ENCODE measurements around the gene DOCK9. TPM values are rescaled to one million over a fixed set of nuclear protein-coding genes. Genes with fewer than 3 reads are reported as not detected.
A peak's percentile ranks its signal among the peaks of the same experiment; 100 is the strongest.

The DOCK9 gene, protein sequence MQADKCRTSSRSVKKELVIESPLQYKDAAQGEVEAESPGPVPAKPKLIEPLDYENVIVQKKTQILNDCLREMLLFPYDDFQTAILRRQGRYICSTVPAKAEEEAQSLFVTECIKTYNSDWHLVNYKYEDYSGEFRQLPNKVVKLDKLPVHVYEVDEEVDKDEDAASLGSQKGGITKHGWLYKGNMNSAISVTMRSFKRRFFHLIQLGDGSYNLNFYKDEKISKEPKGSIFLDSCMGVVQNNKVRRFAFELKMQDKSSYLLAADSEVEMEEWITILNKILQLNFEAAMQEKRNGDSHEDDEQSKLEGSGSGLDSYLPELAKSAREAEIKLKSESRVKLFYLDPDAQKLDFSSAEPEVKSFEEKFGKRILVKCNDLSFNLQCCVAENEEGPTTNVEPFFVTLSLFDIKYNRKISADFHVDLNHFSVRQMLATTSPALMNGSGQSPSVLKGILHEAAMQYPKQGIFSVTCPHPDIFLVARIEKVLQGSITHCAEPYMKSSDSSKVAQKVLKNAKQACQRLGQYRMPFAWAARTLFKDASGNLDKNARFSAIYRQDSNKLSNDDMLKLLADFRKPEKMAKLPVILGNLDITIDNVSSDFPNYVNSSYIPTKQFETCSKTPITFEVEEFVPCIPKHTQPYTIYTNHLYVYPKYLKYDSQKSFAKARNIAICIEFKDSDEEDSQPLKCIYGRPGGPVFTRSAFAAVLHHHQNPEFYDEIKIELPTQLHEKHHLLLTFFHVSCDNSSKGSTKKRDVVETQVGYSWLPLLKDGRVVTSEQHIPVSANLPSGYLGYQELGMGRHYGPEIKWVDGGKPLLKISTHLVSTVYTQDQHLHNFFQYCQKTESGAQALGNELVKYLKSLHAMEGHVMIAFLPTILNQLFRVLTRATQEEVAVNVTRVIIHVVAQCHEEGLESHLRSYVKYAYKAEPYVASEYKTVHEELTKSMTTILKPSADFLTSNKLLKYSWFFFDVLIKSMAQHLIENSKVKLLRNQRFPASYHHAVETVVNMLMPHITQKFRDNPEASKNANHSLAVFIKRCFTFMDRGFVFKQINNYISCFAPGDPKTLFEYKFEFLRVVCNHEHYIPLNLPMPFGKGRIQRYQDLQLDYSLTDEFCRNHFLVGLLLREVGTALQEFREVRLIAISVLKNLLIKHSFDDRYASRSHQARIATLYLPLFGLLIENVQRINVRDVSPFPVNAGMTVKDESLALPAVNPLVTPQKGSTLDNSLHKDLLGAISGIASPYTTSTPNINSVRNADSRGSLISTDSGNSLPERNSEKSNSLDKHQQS (N-terminal part only)
- total RNA-seq, result 45.4 to 55.5 TPM (median 45.9 TPM) in 3 replicates
- long read RNA-seq, partial matches to known transcripts, result 3 of 17 reads
- long read RNA-seq, other reads (novel, unspliced or antisense), result 14 of 17 reads

DNA sequence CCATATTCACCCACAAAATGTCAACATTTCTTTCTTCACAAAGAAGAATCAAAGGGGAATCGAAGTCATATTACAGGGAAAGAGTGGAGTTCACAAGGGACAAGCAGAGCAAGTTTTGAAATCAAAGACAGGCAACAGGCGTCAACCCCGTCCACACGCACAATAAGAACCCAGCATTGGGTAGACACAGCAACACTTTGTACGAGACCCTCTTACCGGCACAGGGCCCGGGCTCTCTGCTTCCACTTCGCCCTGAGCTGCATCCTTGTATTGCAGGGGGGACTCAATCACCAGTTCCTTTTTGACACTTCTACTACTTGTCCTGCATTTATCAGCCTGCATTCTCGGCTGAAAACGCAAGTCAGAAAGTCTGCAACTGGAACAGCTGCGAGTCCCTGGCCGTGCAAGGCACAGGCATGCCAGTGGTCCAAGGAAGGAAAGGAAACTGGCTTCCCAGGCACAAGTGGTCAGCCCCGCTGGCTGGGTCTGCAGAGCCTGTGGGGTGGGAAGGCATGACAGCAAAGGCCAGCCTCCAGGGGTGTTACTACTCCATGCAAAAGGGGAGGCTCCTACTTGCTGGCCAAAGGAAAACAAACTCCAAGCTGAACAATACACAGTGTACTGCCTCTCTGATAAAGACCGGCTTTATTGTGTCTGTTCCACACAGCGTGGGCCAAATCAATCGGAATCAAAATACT lies at the start of gene DOCK9:
DOCK9 (minus strand) TSS at position 497 of the 698 bp plus-strand sequence; CDS start at position 342, 155 bp downstream.
- Mint-ChIP-seq H3K4me1 (ENCODE audit: low read depth) (peaks cover 53% of the 10 kb centered on the region), H3K27me3 (ENCODE audit: low read depth) (no peaks in the 10 kb centered on the region), H3K4me3 (ENCODE audit: unreplicated experiment) (peak within 1 kb of the TSS; percentile 67), H3K27ac (ENCODE audit: unreplicated experiment) (peak within 1 kb of the TSS; percentile 88), H3K9me3 (ENCODE audit: low read depth) (no peaks in the 10 kb centered on the region), H3K36me3 (ENCODE audit: low read depth) (no peaks in the 10 kb centered on the region)
- DNase-seq (ENCODE audit: low spot score), result no peak
- TF ChIP-seq, protein P1, sequence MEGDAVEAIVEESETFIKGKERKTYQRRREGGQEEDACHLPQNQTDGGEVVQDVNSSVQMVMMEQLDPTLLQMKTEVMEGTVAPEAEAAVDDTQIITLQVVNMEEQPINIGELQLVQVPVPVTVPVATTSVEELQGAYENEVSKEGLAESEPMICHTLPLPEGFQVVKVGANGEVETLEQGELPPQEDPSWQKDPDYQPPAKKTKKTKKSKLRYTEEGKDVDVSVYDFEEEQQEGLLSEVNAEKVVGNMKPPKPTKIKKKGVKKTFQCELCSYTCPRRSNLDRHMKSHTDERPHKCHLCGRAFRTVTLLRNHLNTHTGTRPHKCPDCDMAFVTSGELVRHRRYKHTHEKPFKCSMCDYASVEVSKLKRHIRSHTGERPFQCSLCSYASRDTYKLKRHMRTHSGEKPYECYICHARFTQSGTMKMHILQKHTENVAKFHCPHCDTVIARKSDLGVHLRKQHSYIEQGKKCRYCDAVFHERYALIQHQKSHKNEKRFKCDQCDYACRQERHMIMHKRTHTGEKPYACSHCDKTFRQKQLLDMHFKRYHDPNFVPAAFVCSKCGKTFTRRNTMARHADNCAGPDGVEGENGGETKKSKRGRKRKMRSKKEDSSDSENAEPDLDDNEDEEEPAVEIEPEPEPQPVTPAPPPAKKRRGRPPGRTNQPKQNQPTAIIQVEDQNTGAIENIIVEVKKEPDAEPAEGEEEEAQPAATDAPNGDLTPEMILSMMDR (IDR thresholded peaks at IDR 0.05), result no peak

DNA sequence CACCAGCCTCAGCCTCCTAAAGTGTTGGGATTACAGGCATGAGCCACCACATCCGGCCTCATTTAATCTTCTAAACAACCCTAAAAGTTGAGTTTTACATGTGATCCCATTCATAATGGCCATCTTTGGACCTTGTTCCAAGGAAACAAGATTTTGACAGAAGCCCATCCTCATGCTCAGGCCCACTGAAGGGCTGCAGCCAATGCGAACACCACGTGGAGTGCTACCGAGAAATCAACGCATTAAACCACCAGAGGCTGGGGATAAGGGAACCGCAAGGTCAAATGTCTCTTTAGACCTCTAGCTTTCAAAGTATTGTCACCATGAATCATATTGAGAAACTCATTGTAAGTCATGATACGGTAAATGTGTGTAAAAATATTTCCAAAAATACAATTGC lies 49.4 kb upstream of the DOCK9 start:
- H3K27me3 Mint-ChIP-seq (ENCODE audit: low read depth), result no peaks in the 10 kb centered on the region
- H3K4me1 Mint-ChIP-seq (ENCODE audit: low read depth), result peaks cover 36% of the 10 kb centered on the region
- H3K36me3 Mint-ChIP-seq (ENCODE audit: low read depth), result no peaks in the 10 kb centered on the region
- H3K4me3 Mint-ChIP-seq (ENCODE audit: unreplicated experiment), result no peak overlapping the region
- TF ChIP-seq, protein P1 (IDR thresholded peaks at IDR 0.05), result no peak
- peaks cover 4% of the 10 kb centered on the region for H3K9me3 Mint-ChIP-seq (ENCODE audit: low read depth)
- DNase-seq (ENCODE audit: low spot score), result no peak
- H3K27ac Mint-ChIP-seq (ENCODE audit: unreplicated experiment), result no peak overlapping the region

DNA sequence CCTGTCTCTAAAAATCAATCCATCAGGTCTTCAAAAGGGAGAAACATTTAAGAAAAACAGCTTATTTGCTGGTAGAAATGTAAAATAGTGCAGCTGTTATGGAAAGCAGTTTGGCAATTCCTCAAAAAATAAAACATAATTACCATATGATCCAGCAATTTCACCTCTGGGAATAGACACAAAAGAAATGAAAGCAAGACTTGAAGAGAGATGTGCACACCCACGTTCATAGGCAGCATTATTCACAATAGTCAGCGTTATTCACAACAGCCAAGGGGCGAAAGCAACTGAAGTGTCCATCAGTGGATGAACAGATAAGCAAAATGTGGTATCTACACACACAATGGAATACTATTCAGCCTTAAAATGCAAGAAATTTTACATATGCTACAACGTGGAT lies 45.1 kb upstream of the DOCK9 start:
- Mint-ChIP-seq H3K27ac (ENCODE audit: unreplicated experiment) (no peak overlapping the region), H3K27me3 (ENCODE audit: low read depth) (no peaks in the 10 kb centered on the region), H3K36me3 (ENCODE audit: low read depth) (peaks cover 2% of the 10 kb centered on the region), H3K4me1 (ENCODE audit: low read depth) (peaks cover 50% of the 10 kb centered on the region), H3K4me3 (ENCODE audit: unreplicated experiment) (no peak overlapping the region), H3K9me3 (ENCODE audit: low read depth) (peaks cover 3% of the 10 kb centered on the region)
- TF ChIP-seq, protein P1 (IDR thresholded peaks at IDR 0.05), result no peak
- no peak for DNase-seq (ENCODE audit: low spot score)

DNA sequence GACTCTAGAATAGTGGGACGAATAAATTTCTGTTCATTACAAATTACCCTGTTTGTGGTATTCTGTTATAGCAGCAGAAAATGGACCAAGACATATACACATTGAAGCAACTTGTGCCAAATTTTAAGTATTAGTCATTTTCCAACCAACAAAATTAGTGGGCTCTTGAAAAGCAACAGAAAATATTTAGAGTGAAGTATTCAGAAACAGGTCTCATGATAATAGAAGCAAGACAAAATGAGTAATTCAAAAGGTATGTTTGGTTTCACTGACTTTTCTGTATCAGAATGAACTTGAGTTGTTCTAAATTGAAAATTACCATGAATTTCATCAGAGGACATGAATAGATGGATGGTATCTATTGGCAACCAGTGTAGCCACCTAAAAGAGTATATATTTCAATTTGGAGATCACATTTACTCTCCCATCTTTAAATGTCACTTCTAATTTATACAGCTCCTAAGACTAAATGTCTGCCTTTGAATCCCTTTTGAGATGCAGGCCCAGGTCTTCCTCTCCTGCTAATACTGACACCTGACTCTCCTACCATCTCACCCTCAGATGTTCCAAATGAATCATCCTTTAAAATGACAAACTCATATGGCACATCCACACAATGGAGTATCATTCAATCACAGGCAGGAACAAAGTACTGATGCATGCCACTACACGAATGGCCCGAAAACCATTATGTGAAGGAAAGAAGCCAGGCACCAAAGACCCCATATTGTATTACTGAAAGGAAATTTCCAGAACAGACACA lies 40.7 kb upstream of the DOCK9 start:
- TF ChIP-seq, protein P1 (IDR thresholded peaks at IDR 0.05), result no peak
- Mint-ChIP-seq H3K27ac (ENCODE audit: unreplicated experiment) (peak overlapping the region; percentile 92), H3K9me3 (ENCODE audit: low read depth) (peaks cover 3% of the 10 kb centered on the region), H3K4me3 (ENCODE audit: unreplicated experiment) (no peak overlapping the region), H3K27me3 (ENCODE audit: low read depth) (no peaks in the 10 kb centered on the region), H3K36me3 (ENCODE audit: low read depth) (peaks cover 2% of the 10 kb centered on the region), H3K4me1 (ENCODE audit: low read depth) (peaks cover 48% of the 10 kb centered on the region)
- DNase-seq (ENCODE audit: low spot score), result no peak
